K562 (cell line): Measurements from ENCODE around the gene GEMIN4. TPM values are rescaled to one million over a fixed set of nuclear protein-coding genes. Genes with fewer than 3 reads are reported as not detected.

ENCODE experiments used
- ADNP ChIP-seq: fragments of 200-800 bp; sonication (Bioruptor generic); IDR thresholded peaks from 2 replicates; pipeline ENCODE4 v1.6.1; 2016; ENCODE audit warnings: missing genetic modification characterization, missing compliant biosample characterization
- ARHGAP35 ChIP-seq: fragments of 450-650 bp; IDR thresholded peaks from 2 replicates; pipeline ENCODE4 v1.6.1; 2018; ENCODE audit not compliant: partially characterized antibody
- BMI1 ChIP-seq: fragments of 150-350 bp; IDR thresholded peaks from 2 replicates; pipeline ENCODE4 v1.6.1; 2014; ENCODE audit warnings: low read length
- FIP1L1 ChIP-seq: fragments of 200-400 bp; formaldehyde crosslinking; IDR thresholded peaks from 2 replicates; pipeline ENCODE4 v1.6.1; 2018; ENCODE audit warnings: mild to moderate bottlenecking, low read depth, low read length; ENCODE audit not compliant: poor library complexity, severe bottlenecking
- HDAC8 ChIP-seq: fragments of 450-650 bp; IDR thresholded peaks from 2 replicates; pipeline ENCODE4 v1.6.1; 2016; ENCODE audit warnings: mild to moderate bottlenecking, missing genetic modification characterization, moderate library complexity, missing compliant biosample characterization
- MYNN ChIP-seq, 2 experiments: sonication (generic); formaldehyde crosslinking in 1 of 2; IDR thresholded peaks; 2 replicates each; pipeline versions ENCODE4 v1.5.0 to v1.6.1; 2016 to 2020; ENCODE audit warnings: antibody characterized with exemption in 1 of 2, missing genetic modification reagents in 1 of 2
- PHB ChIP-seq: fragments of 250-450 bp; sonication (Bioruptor Pico); IDR thresholded peaks from 2 replicates; pipeline ENCODE4 v1.5.0; 2021
- SMARCE1 ChIP-seq: fragments of 450-650 bp; IDR thresholded peaks from 2 replicates; pipeline ENCODE4 v1.7.1; 2016; ENCODE audit warnings: mild to moderate bottlenecking
- ZFX ChIP-seq: sonication (generic); formaldehyde crosslinking; IDR thresholded peaks from 2 replicates; pipeline ENCODE4 v1.8.0; 2022; ENCODE audit warnings: mild to moderate bottlenecking, missing genetic modification reagents, moderate library complexity
- polyA plus RNA-seq, 8 experiments: library from polyadenylated mRNA; depleted of rRNA in 4 of 8; stranded (reverse) in 5 of 8; unstranded in 3 of 8; fragments of >200 nt; fragmentation: Nextera tagmentation in 2 of 8; fragmentation: Illumina TruSeq in 1 of 8; extraction: Ambion mirVana in 2 of 8; extraction: Trizol in 1 of 8; gene quantifications; 2 replicates each; pipeline versions ENCODE4 v1.2.1 to v1.2.3, GENCODE V29; 2011 to 2014; ENCODE audit warnings: inconsistent platforms in 1 of 8, missing spikeins in 1 of 8
- total RNA-seq, 7 experiments: library from RNA; depleted of rRNA in 6 of 7; stranded (reverse); fragments of >200 nt in 6 of 7; fragmentation: Illumina TruSeq in 2 of 7; extraction: Trizol in 2 of 7; gene quantifications; 2 replicates each; pipeline versions ENCODE4 v1.2.1 to v1.2.3, GENCODE V29; 2011 to 2021; ENCODE audit warnings: low replicate concordance in 1 of 7
- TF ChIP-seq, protein P1 (sequence below): sonication (generic); formaldehyde crosslinking; IDR thresholded peaks from 2 replicates; pipeline ENCODE4 v1.8.0; 2022; ENCODE audit warnings: mild to moderate bottlenecking, missing genetic modification reagents
- TF ChIP-seq, protein P2 (sequence below), 2 experiments: IDR thresholded peaks; 2 replicates each; pipeline ENCODE4 v1.6.1; 2011; ENCODE audit warnings: borderline replicate concordance in 1 of 2, control low read depth in 1 of 2, low read depth in 1 of 2, low read length in 1 of 2, mild to moderate bottlenecking in 1 of 2, mixed read lengths in 1 of 2, moderate library complexity in 1 of 2; ENCODE audit not compliant: insufficient read depth in 1 of 2, insufficient read length in 1 of 2, poor library complexity in 1 of 2, severe bottlenecking in 1 of 2; ENCODE audit errors: extremely low read depth in 1 of 2
- TF ChIP-seq, protein P3 (sequence below), 2 experiments: IDR thresholded peaks; 2 replicates each; pipeline ENCODE4 v1.6.1; 2012; ENCODE audit warnings: improper control_type of control experiment in 2 of 2, low read depth in 2 of 2, low read length in 2 of 2, borderline replicate concordance in 1 of 2
- TF ChIP-seq, protein P4 (sequence below): sonication (generic); formaldehyde crosslinking; IDR thresholded peaks from 2 replicates; pipeline ENCODE4 v1.8.0; 2022; ENCODE audit warnings: mild to moderate bottlenecking, missing genetic modification reagents

The GEMIN4 gene
- total and polyA plus RNA-seq, 9 of the 15 experiments (the other 6 are each of a cell fraction or from before 2014, with no cell fraction given), result 1.8 to 42.5 (median 10.8) TPM

DNA sequence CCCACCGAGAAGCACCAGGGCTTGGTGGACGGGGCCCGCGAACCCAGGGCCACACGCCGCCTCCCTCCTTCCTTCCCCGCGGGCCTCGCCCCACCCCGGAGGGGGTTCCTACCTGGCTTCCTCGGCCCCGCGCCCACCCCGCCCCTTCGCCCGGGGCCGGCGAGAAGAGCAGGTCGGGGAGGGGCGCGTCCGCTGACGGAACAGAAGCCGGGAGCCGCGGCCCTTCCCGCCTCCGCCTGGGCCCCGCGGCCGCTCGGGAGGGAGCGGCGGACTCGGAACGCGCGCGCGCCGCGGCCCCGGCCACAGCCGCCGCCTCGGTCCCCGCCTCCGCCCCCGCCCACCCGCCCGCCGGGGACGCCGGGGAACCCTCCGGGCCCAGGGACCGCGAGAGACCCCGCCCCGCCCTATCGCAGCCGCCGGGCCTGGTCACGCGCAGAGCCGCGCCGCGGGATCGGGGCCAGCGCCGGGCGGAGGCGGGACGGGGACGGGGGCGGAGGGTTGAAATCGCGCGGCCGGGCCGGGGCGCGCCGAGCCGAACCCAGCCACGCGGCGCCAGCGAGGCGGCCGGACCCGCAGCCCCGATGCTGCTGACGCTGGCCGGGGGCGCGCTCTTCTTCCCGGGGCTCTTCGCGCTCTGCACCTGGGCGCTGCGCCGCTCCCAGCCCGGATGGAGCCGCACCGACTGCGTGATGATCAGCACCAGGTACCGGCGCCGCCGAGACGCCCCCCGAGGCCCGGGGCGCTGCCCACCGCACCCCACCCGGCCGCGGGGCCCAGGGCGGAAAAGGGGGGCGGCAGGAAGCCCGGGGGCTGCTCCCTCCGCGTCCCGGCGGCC, 19.8 kb downstream of the GEMIN4 start, which contains the start of gene TLCD3A (continued):
- TF ChIP-seq ARHGAP35, result no peak
- TF ChIP-seq, protein P1, sequence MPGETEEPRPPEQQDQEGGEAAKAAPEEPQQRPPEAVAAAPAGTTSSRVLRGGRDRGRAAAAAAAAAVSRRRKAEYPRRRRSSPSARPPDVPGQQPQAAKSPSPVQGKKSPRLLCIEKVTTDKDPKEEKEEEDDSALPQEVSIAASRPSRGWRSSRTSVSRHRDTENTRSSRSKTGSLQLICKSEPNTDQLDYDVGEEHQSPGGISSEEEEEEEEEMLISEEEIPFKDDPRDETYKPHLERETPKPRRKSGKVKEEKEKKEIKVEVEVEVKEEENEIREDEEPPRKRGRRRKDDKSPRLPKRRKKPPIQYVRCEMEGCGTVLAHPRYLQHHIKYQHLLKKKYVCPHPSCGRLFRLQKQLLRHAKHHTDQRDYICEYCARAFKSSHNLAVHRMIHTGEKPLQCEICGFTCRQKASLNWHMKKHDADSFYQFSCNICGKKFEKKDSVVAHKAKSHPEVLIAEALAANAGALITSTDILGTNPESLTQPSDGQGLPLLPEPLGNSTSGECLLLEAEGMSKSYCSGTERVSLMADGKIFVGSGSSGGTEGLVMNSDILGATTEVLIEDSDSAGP (CRISPR knock-in tag), result no peak
- TF ChIP-seq HDAC8 (tag), result no peak
- TF ChIP-seq PHB (CRISPR knock-in tag), result no peak
- TF ChIP-seq FIP1L1, result no peak
- TF ChIP-seq ZFX (CRISPR knock-in tag), result peak; percentile 73
- no peak for TF ChIP-seq MYNN (IDR thresholded peaks at IDR 0.05)
- TF ChIP-seq MYNN (CRISPR knock-in tag; IDR thresholded peaks at IDR 0.05), result no peak
- TF ChIP-seq BMI1, result no peak
- TF ChIP-seq, protein P2, sequence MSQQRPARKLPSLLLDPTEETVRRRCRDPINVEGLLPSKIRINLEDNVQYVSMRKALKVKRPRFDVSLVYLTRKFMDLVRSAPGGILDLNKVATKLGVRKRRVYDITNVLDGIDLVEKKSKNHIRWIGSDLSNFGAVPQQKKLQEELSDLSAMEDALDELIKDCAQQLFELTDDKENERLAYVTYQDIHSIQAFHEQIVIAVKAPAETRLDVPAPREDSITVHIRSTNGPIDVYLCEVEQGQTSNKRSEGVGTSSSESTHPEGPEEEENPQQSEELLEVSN (IDR thresholded peaks at IDR 0.05; ENCODE audit: borderline replicate concordance in 1 of 2, extremely low read depth in 1 of 2, insufficient read depth in 1 of 2, insufficient read length in 1 of 2, low read depth in 1 of 2, low read length in 1 of 2, poor library complexity in 1 of 2, severe bottlenecking in 1 of 2), result peak; percentile 57 to 80
- no peak for TF ChIP-seq ADNP (tag)
- TF ChIP-seq, protein P3, sequence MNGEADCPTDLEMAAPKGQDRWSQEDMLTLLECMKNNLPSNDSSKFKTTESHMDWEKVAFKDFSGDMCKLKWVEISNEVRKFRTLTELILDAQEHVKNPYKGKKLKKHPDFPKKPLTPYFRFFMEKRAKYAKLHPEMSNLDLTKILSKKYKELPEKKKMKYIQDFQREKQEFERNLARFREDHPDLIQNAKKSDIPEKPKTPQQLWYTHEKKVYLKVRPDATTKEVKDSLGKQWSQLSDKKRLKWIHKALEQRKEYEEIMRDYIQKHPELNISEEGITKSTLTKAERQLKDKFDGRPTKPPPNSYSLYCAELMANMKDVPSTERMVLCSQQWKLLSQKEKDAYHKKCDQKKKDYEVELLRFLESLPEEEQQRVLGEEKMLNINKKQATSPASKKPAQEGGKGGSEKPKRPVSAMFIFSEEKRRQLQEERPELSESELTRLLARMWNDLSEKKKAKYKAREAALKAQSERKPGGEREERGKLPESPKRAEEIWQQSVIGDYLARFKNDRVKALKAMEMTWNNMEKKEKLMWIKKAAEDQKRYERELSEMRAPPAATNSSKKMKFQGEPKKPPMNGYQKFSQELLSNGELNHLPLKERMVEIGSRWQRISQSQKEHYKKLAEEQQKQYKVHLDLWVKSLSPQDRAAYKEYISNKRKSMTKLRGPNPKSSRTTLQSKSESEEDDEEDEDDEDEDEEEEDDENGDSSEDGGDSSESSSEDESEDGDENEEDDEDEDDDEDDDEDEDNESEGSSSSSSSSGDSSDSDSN (IDR thresholded peaks at IDR 0.05; ENCODE audit: borderline replicate concordance in 1 of 2, low read depth in 2 of 2, low read length in 2 of 2), result peak in 1 of 2 experiments; percentile 15; a peak in 1 of 4 replicates
- no peak for TF ChIP-seq SMARCE1
- TF ChIP-seq, protein P4, sequence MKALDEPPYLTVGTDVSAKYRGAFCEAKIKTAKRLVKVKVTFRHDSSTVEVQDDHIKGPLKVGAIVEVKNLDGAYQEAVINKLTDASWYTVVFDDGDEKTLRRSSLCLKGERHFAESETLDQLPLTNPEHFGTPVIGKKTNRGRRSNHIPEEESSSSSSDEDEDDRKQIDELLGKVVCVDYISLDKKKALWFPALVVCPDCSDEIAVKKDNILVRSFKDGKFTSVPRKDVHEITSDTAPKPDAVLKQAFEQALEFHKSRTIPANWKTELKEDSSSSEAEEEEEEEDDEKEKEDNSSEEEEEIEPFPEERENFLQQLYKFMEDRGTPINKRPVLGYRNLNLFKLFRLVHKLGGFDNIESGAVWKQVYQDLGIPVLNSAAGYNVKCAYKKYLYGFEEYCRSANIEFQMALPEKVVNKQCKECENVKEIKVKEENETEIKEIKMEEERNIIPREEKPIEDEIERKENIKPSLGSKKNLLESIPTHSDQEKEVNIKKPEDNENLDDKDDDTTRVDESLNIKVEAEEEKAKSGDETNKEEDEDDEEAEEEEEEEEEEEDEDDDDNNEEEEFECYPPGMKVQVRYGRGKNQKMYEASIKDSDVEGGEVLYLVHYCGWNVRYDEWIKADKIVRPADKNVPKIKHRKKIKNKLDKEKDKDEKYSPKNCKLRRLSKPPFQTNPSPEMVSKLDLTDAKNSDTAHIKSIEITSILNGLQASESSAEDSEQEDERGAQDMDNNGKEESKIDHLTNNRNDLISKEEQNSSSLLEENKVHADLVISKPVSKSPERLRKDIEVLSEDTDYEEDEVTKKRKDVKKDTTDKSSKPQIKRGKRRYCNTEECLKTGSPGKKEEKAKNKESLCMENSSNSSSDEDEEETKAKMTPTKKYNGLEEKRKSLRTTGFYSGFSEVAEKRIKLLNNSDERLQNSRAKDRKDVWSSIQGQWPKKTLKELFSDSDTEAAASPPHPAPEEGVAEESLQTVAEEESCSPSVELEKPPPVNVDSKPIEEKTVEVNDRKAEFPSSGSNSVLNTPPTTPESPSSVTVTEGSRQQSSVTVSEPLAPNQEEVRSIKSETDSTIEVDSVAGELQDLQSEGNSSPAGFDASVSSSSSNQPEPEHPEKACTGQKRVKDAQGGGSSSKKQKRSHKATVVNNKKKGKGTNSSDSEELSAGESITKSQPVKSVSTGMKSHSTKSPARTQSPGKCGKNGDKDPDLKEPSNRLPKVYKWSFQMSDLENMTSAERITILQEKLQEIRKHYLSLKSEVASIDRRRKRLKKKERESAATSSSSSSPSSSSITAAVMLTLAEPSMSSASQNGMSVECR (CRISPR knock-in tag), result no peak
